ENCODE measurements around the gene F2.

Gene F2

DNA sequence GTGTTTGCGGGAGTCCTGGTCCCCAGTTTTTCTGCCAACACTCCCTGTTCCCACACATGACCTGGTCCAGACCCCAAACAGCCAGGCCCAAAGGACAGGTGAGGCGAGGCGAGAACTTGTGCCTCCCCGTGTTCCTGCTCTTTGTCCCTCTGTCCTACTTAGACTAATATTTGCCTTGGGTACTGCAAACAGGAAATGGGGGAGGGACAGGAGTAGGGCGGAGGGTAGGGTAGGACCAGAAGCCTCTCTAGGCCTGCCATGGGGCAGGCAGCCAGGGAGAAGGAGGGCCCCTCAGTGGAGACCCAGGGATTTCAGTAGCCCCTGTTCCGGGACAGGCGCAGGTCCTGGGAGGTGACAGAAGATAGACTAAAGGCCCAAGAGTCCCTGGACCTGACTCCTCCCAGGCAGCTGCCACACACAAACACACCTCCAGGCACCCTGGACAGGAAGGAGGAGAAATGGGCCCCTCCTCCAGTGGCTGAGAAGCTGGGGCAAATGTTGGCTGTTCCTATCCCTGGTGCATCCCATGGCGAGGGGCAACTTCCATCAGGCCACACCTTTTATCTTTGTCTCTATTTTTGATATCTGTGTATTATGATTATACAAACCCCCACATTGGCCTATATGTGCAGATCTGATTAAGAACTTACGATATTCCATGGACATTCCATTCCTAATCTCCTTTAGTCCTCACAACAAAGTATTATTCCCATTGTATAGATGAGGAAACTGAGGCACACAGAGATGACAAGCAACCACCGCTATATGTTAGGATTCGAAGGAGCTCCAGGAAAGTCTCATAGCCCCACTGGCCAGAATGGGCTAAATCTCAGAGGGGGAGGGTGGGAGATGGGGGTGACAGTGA lies 626 bp upstream of the F2 start:
- DNase-seq: no peak

DNA sequence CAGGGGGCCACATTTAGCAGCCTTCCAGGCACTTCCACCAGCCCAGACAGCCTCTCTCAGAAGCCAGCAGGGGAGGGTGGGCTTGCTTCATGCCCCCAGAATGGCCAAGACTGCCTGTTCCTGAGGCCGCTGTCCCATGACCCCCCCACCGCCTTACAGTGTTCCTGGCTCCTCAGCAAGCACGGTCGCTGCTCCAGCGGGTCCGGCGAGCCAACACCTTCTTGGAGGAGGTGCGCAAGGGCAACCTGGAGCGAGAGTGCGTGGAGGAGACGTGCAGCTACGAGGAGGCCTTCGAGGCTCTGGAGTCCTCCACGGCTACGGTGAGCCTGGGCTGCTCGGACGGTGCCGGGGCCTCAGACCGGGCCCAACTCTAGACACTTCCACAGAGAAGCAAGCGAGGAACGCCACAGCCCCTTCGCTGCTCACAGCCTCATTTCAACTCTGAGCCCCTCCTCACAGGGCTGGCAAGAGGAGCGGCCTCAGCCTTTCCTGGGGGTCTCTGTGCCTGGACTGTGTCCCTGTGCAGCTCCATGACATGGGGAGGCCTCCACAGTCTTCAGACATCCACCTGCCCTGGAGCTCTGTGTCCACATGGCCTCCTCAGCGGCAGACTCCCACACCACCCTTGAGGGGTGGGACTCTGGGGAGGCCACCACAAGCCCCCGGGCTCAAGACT lies 668 bp downstream of the F2 start:
- DNase-seq: no peak

GRCh38 chr11:46721286-46721685 lies 2.3 kb downstream of the F2 start:
- no peak for DNase-seq

DNA sequence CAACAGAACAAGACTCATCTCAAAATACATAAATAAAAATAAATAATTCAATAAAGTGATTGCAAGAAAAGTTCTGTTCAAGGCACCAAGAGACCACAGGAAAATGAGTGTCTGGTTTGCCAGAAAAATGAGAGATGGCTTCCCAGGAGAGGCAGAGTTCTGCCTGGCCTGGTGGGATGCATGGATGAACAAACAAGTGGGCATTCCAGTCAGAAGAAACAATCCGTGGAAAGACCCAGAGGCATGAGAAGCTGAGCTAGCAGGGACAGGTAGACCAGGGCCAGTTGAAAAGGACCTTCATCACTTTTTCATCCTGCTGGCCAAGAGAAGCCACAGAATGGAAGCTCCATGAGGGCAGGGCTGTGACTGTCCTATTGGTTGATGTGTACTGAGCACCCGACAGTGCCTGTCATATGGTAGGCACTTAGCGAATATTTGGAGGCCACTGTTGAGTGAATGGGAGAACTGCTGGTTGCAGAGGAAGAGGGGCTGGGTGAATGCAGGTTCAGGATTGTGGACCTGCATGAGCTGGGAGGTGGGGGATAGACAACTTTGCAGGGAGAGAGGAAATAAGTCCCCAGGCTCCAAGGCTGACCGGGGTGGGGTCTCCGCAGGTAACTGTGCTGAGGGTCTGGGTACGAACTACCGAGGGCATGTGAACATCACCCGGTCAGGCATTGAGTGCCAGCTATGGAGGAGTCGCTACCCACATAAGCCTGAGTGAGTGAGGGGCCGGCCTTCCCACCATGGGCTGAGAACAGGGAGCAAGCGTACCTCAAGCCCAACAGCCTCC lies 3.7 kb downstream of the F2 start:
- no peak for DNase-seq

DNA sequence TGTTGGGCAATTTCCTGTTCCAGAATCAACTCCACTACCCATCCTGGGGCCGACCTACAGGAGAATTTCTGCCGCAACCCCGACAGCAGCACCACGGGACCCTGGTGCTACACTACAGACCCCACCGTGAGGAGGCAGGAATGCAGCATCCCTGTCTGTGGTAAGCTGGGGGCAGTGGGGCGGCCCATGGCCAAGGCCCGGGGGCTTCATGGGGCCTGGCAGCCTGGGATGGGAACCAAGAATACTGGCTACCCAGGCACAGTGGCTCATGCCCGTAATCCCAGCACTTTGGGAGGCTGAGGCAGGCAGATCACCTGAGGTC lies 4.3 kb downstream of the F2 start:
- DNase-seq: no peak

DNA sequence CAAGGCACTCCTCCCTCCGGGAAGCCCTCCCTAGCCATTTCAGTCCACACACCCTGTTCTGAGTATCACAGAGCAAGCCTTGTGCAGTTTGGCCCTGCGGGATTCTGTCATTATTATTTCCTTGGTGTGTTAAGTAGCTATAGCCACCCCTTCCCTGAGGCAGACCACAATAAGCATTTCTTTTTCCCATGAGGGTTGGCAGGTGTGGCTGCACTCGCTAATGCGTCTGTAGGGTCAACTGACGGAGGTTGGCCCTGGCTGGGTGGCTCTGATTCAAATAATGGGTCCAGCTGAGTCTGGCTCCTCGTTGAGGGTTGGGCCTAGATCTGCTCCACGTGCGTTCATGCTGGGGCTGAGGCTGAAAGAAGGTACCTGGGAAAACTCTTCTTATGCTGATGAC lies 5.1 kb downstream of the F2 start:
- DNase-seq: no peak

GRCh38 chr11:46725338-46726205 lies 6.6 kb downstream of the F2 start:
- no peak for DNase-seq

GRCh38 chr11:46726206-46726862 lies 7.3 kb downstream of the F2 start:
- no peak for DNase-seq

DNA sequence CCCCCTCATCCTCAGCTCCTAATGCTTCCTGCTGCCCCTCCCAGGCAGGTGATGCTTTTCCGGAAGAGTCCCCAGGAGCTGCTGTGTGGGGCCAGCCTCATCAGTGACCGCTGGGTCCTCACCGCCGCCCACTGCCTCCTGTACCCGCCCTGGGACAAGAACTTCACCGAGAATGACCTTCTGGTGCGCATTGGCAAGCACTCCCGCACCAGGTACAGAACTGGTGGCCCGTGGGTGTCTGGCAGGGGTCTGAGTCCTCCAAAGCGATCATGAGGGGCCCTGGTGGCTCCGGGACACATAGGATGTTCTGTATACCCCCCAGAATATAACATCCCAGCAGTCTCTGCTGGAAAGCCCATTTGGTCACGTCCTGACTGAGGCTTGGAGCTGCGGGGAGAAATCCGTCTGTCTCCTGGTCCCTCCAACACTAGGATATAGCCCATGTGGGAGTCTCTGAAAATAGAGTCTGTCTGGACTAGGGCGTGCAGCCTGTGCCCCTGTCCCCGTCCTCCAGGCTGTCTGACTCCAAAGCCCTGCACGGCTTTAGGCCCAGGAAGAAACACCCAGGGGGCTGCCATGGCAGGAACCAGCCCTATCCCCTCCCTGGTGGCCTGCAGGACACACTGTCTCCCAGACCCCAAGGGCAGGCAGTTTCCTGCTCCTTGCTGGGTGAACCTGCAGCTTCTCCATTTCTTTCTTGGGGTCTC lies 9.1 kb downstream of the F2 start:
- DNase-seq: no peak

- DNase-seq: no peak
Measured at GRCh38 chr11:46728659-46729040, 9.6 kb downstream of the F2 start.

DNA sequence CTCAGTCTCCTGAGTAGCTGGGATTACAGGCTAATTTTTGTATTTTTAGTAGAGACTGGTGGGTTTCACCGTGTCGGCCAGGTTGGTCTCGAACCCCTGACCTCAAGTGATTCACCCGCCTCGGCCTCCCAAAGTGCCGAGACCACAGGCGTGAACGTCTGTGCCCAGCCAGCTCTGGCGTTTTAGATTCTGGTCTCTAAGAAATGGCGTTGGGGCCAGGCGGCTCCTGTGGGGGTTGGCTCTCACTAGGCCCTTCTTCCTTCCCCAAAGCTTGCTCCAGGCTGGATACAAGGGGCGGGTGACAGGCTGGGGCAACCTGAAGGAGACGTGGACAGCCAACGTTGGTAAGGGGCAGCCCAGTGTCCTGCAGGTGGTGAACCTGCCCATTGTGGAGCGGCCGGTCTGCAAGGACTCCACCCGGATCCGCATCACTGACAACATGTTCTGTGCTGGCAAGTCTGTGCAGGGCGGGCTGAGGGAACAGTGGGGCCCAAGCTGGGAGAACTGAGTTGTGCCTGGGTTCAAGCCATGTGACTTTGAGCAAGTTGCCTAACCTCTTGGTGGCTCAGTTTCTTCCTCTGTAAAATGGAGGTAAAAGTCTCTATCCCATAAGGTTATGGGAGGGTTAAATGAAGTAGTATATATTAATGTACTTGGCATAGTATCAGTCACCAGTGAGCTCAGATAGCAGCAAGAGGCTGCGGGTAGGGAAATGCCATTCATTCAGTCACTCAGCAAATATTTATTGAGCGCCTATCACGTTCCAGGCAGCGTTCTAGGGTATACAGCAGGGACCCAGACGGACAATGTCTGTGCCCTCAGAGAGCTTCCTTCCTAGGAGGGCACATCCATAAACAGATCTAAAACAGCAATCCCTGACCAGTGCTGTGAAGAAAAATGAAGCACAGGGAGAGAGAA lies 10.4 kb downstream of the F2 start:
- DNase-seq: no peak

- no peak for DNase-seq
Measured at GRCh38 chr11:46731545-46731944, 12.5 kb downstream of the F2 start.

DNA sequence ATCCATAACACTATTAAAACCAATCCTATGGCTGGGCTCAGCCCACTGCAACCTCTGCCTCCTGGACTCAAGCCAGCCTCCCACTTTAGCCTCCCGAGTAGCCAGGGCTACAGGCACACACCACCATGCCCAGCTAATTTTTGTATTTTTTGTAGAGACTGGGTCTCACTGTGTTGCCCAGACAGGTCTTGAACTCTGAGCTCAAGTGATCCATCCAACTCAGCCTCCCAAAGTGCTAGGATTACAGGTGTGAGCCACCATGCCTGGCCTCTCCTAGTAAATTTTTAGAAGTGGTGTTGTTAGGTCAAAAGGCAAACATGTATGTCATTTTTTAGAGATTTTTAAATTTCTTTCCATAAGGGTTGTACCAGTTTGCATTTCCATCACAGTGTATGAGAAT lies 14.2 kb downstream of the F2 start:
- no peak for DNase-seq

- DNase-seq: no peak
Measured at GRCh38 chr11:46736146-46736545, 17.1 kb downstream of the F2 start.

DNA sequence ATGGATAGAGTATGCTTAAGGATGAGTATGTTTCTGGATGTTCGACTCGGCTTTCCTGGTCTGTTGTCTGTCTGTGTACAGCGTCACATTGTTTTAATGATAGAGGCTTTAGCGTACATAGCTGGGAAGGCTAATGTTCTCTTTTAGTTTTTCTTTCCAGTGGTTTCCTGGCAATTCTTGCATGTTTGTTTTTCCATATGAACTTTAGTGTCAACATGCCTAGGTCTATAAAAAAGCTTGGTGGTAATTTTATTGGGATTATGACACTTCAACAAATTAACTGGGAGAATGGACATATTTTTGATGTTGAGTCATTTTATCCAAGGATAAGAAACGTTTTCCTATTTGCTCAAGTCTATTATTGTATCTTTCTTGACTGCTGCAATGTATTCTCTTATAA lies 17.6 kb downstream of the F2 start:
- DNase-seq: no peak

DNA sequence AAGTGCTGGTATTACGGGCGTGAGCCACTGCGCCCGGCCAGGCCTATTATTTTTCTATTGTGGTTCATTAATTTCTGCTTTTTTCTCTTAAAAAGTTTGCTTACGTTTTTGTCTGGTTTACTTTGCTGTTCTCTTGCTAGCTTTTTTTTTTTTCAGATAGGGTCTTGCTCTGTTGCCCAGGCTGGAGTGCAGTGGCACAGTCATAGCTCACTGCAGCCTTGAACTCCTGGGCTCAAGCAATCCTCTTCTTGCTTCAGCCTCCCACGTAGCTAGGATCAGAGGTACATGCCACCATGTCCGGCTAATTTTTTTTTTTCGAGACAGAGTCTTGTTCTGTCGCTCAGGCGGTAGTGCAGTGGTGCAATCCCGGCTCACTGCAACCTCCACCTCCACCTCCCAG lies 18.7 kb downstream of the F2 start:
- no peak for DNase-seq

- no peak for DNase-seq
Measured at GRCh38 chr11:46738887-46739286, 19.9 kb downstream of the F2 start.

DNA sequence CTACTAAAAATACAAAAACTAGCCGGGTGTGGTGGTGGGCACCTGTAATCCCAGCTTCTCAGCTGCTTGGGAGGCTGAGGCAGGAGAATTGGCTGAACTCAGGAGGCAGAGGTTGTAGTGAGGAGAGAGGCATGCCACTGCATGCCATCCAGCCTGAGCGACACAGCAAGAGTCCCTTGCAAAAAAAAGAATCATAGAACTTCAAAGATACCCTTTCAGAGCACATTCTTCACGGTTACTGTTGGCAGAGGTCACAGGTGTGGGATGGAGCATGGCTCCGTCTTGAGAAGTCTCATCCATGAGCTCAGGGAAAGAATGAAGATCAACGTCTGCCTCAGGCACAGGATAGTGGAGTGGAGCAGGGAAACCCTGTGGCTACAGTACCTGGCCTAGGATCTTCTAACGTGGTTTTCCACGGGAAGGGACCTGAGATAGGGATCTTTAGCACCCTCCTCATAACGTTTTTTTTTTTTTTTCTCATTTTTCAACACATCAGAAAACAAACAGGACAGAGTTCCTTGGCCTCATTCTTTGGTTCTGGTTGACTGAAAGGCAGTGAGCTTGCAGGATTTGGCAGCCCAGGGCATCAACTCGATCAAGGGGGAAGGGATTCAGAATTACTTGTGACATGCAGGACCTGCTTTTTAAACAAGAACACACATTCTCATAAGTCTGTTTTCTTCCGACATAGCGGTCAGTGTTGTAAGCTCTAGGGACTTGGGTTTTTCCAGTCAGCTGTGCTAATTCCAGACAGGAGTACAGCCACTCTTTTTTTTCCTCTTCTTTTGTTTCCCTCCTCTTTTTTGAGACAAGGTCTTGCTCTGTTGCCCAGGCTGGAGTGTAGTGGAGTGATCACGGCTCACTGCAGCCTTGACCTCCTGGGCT lies 22.8 kb downstream of the F2 start:
- no peak for DNase-seq

GRCh38 chr11:46743043-46743442 lies 24.0 kb downstream of the F2 start:
- DNase-seq: no peak
